ENCODE measurements around the gene SUPT3H. TPM values are rescaled to one million over a fixed set of nuclear protein-coding genes. Genes with fewer than 3 reads are reported as not detected.
"Not testable (repeated sequence)": the region's sequence is repeated elsewhere in the genome, so short reads cannot be mapped to it uniquely, and the experiment has no call there.

The SUPT3H gene
- total and polyA plus RNA-seq, 2 donors from 2014 or later = 10.1 to 12.5 TPM

GRCh38 chr6:44867571-44868334 lies 510.0 kb downstream of the SUPT3H start:
- H3K36me3 ChIP-seq (ENCODE audit: control insufficient read depth in 2 of 3, insufficient read depth in 3 of 3, low read length in 3 of 3) = no peaks in the 10 kb centered on the region

GRCh38 chr6:44865184-44865583 lies 512.5 kb downstream of the SUPT3H start:
- DNase-seq; H3K9ac ChIP-seq (ENCODE audit: low read length in 3 of 3); H3K4me3 ChIP-seq (ENCODE audit: low read length in 3 of 3); H3K27ac ChIP-seq (ENCODE audit: low read depth in 2 of 2, low read length in 2 of 2); H3K4me1 ChIP-seq (ENCODE audit: control insufficient read depth in 2 of 3, insufficient read depth in 2 of 3, low read depth in 1 of 3, low read length in 3 of 3); FAIRE-seq; H3K36me3 ChIP-seq (ENCODE audit: control insufficient read depth in 2 of 3, insufficient read depth in 3 of 3, low read length in 3 of 3); H3K27me3 ChIP-seq (ENCODE audit: control insufficient read depth, insufficient read depth, low read length); intact Hi-C loops (cut with DNase I); H3K9me3 ChIP-seq (ENCODE audit: control insufficient read depth in 2 of 3, insufficient read depth in 1 of 3, low read length in 3 of 3): not testable (repeated sequence)

More at GRCh38 chr6:44867571-44868334, 510.0 kb downstream of the SUPT3H start:
- Histone ChIP-seq H3K27me3 (ENCODE audit: control insufficient read depth, insufficient read depth, low read length) (no peaks in the 10 kb centered on the region), H3K9me3 (ENCODE audit: control insufficient read depth in 2 of 3, insufficient read depth in 1 of 3, low read length in 3 of 3) (no peaks in the 10 kb centered on the region), H3K27ac (ENCODE audit: low read depth in 2 of 2, low read length in 2 of 2) (no peak overlapping the region), H3K4me1 (ENCODE audit: control insufficient read depth in 2 of 3, insufficient read depth in 2 of 3, low read depth in 1 of 3, low read length in 3 of 3) (no peaks in the 10 kb centered on the region), H3K4me3 (ENCODE audit: low read length in 3 of 3) (no peak overlapping the region), H3K9ac (ENCODE audit: low read length in 3 of 3) (no peak overlapping the region)
- DNase-seq = no peak
- intact Hi-C loops (cut with DNase I) = no loop called here
- no peak for FAIRE-seq
- TF ChIP-seq CTCF (IDR thresholded peaks at IDR 0.05; ENCODE audit: borderline replicate concordance, extremely low read depth, insufficient read depth) = no peak

GRCh38 chr6:44859901-44860410 lies 517.8 kb downstream of the SUPT3H start:
- no peak overlapping the region for H3K4me3 ChIP-seq (ENCODE audit: low read length in 3 of 3)
- intact Hi-C loops (cut with DNase I) = no loop called here
- H3K4me1 ChIP-seq (ENCODE audit: control insufficient read depth in 2 of 3, insufficient read depth in 2 of 3, low read depth in 1 of 3, low read length in 3 of 3) = no peaks in the 10 kb centered on the region
- H3K27ac ChIP-seq (ENCODE audit: low read depth in 2 of 2, low read length in 2 of 2) = no peak overlapping the region
- H3K9ac ChIP-seq (ENCODE audit: low read length in 3 of 3) = no peak overlapping the region
- no peak for TF ChIP-seq CTCF (IDR thresholded peaks at IDR 0.05; ENCODE audit: borderline replicate concordance, extremely low read depth, insufficient read depth)
- no peaks in the 10 kb centered on the region for H3K36me3 ChIP-seq (ENCODE audit: control insufficient read depth in 2 of 3, insufficient read depth in 3 of 3, low read length in 3 of 3)
- DNase-seq (no peak), FAIRE-seq (no peak)
- H3K9me3 ChIP-seq (ENCODE audit: control insufficient read depth in 2 of 3, insufficient read depth in 1 of 3, low read length in 3 of 3) = no peaks in the 10 kb centered on the region
- H3K27me3 ChIP-seq (ENCODE audit: control insufficient read depth, insufficient read depth, low read length) = no peaks in the 10 kb centered on the region

- no peak for TF ChIP-seq CTCF (IDR thresholded peaks at IDR 0.05; ENCODE audit: borderline replicate concordance, extremely low read depth, insufficient read depth)
Observed at GRCh38 chr6:44858998-44859397, 518.7 kb downstream of the SUPT3H start.

More at GRCh38 chr6:44858998-44859397, 518.7 kb downstream of the SUPT3H start:
- Histone ChIP-seq H3K9me3 (ENCODE audit: control insufficient read depth in 2 of 3, insufficient read depth in 1 of 3, low read length in 3 of 3) (no peaks in the 10 kb centered on the region), H3K9ac (ENCODE audit: low read length in 3 of 3) (no peak overlapping the region), H3K36me3 (ENCODE audit: control insufficient read depth in 2 of 3, insufficient read depth in 3 of 3, low read length in 3 of 3) (no peaks in the 10 kb centered on the region), H3K4me3 (ENCODE audit: low read length in 3 of 3) (no peak overlapping the region), H3K4me1 (ENCODE audit: control insufficient read depth in 2 of 3, insufficient read depth in 2 of 3, low read depth in 1 of 3, low read length in 3 of 3) (no peaks in the 10 kb centered on the region), H3K27me3 (ENCODE audit: control insufficient read depth, insufficient read depth, low read length) (no peaks in the 10 kb centered on the region), H3K27ac (ENCODE audit: low read depth in 2 of 2, low read length in 2 of 2) (no peak overlapping the region)
- intact Hi-C loops (cut with DNase I) = no loop called here
- FAIRE-seq = no peak
- DNase-seq = no peak
